ENCODE results near the gene TTC7B. TPM values are rescaled to one million over a fixed set of nuclear protein-coding genes. Genes with fewer than 3 reads are reported as not detected.
A peak's percentile ranks its signal among the peaks of the same experiment; 100 is the strongest.

TTC7B gene
- total and polyA plus RNA-seq, 2 donors (not counting 1 experiment from before 2014, with no cell fraction given), result 0.36 to 3.2 TPM

GRCh38 chr14:90820958-90821357 is 4.7 kb upstream of the TTC7B start:
- Histone ChIP-seq H3K79me2 (ENCODE audit: control insufficient read depth, insufficient read depth, low read length) (no peaks in the 10 kb centered on the region), H3K27ac (ENCODE audit: low read length in 2 of 2) (no peak overlapping the region), H3K4me3 (ENCODE audit: control extremely low read depth in 1 of 5, extremely low read depth in 1 of 5, insufficient read depth in 1 of 5, low read depth in 2 of 5, low read length in 4 of 5) (no peak overlapping the region), H4K20me1 (ENCODE audit: control insufficient read depth, insufficient read depth, low read length, poor library complexity, severe bottlenecking) (no peaks in the 10 kb centered on the region), H3K4me2 (replicated peaks; ENCODE audit: low read depth, low read length, poor library complexity, severe bottlenecking) (no peak overlapping the region), H3K36me3 (replicated peaks in 1 of 2; ENCODE audit: control extremely low read depth in 1 of 2, control insufficient read depth in 1 of 2, extremely low read depth in 1 of 2, insufficient read depth in 2 of 2, low read length in 1 of 2) (no peaks in the 10 kb centered on the region), H3K9me3 (ENCODE audit: control extremely low read depth in 1 of 3, control insufficient read depth in 2 of 3, insufficient read depth in 1 of 3, low read length in 2 of 3) (peaks cover 0 to 34% (median 9%) of the 10 kb centered on the region in 3 donors), H3K9ac (ENCODE audit: low read length) (no peak overlapping the region), H3K4me1 (ENCODE audit: control insufficient read depth in 2 of 2, insufficient read depth in 2 of 2, low read length in 2 of 2) (peaks cover 4 to 5% of the 10 kb centered on the region in 2 donors), H3K27me3 (replicated peaks in 1 of 4; ENCODE audit: control extremely low read depth in 1 of 4, control insufficient read depth in 3 of 4, insufficient read depth in 4 of 4, low read length in 3 of 4) (peaks cover 0 to 10% (median 2%) of the 10 kb centered on the region in 4 experiments), H2AFZ (ENCODE audit: insufficient read depth, low read depth, low read length, poor library complexity, severe bottlenecking) (peak overlapping the region; percentile 54)
- CTCF ChIA-PET, result interaction anchor here (0.8 kb wide), 1 partner anchor 62 kb away, joined by 3 read pairs; no protein-coding TSS in a partner anchor
- peaks cover 6% of the 10 kb centered on the region for H3K27me3 Mint-ChIP-seq
- H3K4me3 Mint-ChIP-seq, result no peak overlapping the region
- DNase-seq (no peak), ATAC-seq (ENCODE audit: low read depth) (no peak)
- POLR2A ChIA-PET, result no interaction called here
- WGBS (ENCODE audit: insufficient coverage), result 16% methylated on average over 9 of the region's 11 CpGs
- H3K27ac Mint-ChIP-seq, result no peak overlapping the region
- no peaks in the 10 kb centered on the region for H3K4me1 Mint-ChIP-seq
- intact Hi-C loops (cut with micrococcal nuclease), result no loop called here
- TF ChIP-seq EZH2 (IDR thresholded peaks at IDR 0.05; ENCODE audit: borderline replicate concordance, insufficient read depth, low read depth, low read length, poor library complexity, severe bottlenecking) (no peak), CTCF (IDR thresholded peaks at IDR 0.05) (no peak)
- peaks cover 6% of the 10 kb centered on the region for H3K9me3 Mint-ChIP-seq (ENCODE audit: insufficient read depth)

- Histone ChIP-seq H3K36me3 (replicated peaks in 1 of 2; ENCODE audit: control extremely low read depth in 1 of 2, control insufficient read depth in 1 of 2, extremely low read depth in 1 of 2, insufficient read depth in 2 of 2, low read length in 1 of 2) (no peaks in the 10 kb centered on the region), H3K9ac (ENCODE audit: low read length) (no peak overlapping the region), H3K4me2 (replicated peaks; ENCODE audit: low read depth, low read length, poor library complexity, severe bottlenecking) (no peak overlapping the region), H3K9me3 (ENCODE audit: control extremely low read depth in 1 of 3, control insufficient read depth in 2 of 3, insufficient read depth in 1 of 3, low read length in 2 of 3) (peaks cover 0 to 31% (median 9%) of the 10 kb centered on the region in 3 donors), H3K27ac (ENCODE audit: low read length in 2 of 2) (no peak overlapping the region), H4K20me1 (ENCODE audit: control insufficient read depth, insufficient read depth, low read length, poor library complexity, severe bottlenecking) (no peaks in the 10 kb centered on the region), H3K27me3 (replicated peaks in 1 of 4; ENCODE audit: control extremely low read depth in 1 of 4, control insufficient read depth in 3 of 4, insufficient read depth in 4 of 4, low read length in 3 of 4) (peaks cover 0 to 18% (median 2%) of the 10 kb centered on the region in 4 experiments), H3K4me1 (ENCODE audit: control insufficient read depth in 2 of 2, insufficient read depth in 2 of 2, low read length in 2 of 2) (peaks cover 9% of the 10 kb centered on the region in 2 donors), H2AFZ (ENCODE audit: insufficient read depth, low read depth, low read length, poor library complexity, severe bottlenecking) (no peak overlapping the region), H3K4me3 (ENCODE audit: control extremely low read depth in 1 of 5, extremely low read depth in 1 of 5, insufficient read depth in 1 of 5, low read depth in 2 of 5, low read length in 4 of 5) (no peak overlapping the region), H3K79me2 (ENCODE audit: control insufficient read depth, insufficient read depth, low read length) (no peaks in the 10 kb centered on the region)
- Mint-ChIP-seq H3K27ac (no peak overlapping the region), H3K4me1 (peaks cover 3% of the 10 kb centered on the region), H3K27me3 (peaks cover 11% of the 10 kb centered on the region), H3K9me3 (ENCODE audit: insufficient read depth) (peaks cover 6% of the 10 kb centered on the region), H3K4me3 (no peak overlapping the region)
- intact Hi-C loops (cut with micrococcal nuclease), result no loop called here
- ChIA-PET CTCF (no interaction called here), POLR2A (no interaction called here)
- no peak for DNase-seq
- TF ChIP-seq EZH2 (IDR thresholded peaks at IDR 0.05; ENCODE audit: borderline replicate concordance, insufficient read depth, low read depth, low read length, poor library complexity, severe bottlenecking), result no peak
- TF ChIP-seq CTCF (IDR thresholded peaks at IDR 0.05), result no peak
- 97% methylated on average over 4 of the region's 5 CpGs for WGBS (ENCODE audit: insufficient coverage)
- ATAC-seq (ENCODE audit: low read depth), result no peak
Measured at GRCh38 chr14:90819734-90820393, 3.6 kb upstream of the TTC7B start.
